SU-DHL-6 (cell line): Measurements from ENCODE around the gene AGPAT2.

Experiments used
- EZH2phosphoT487 ChIP-seq: fragments of 200-600 bp; sonication (generic), shearing (Covaris generic); conservative IDR thresholded peaks from 2 replicates; pipeline ENCODE4 v1.6.1; 2018; ENCODE audit warnings: mild to moderate bottlenecking, antibody characterized with exemption, low read length, moderate library complexity, mixed read lengths
- TF ChIP-seq, protein P1 (sequence below): fragments of 200-600 bp; sonication (generic); IDR thresholded peaks from one replicate; pipeline ENCODE4 v1.5.1; 2017; ENCODE audit warnings: antibody characterized with exemption, mild to moderate bottlenecking, low read length, moderate library complexity; ENCODE audit not compliant: insufficient read depth, poor library complexity, severe bottlenecking

- TF ChIP-seq, protein P1, sequence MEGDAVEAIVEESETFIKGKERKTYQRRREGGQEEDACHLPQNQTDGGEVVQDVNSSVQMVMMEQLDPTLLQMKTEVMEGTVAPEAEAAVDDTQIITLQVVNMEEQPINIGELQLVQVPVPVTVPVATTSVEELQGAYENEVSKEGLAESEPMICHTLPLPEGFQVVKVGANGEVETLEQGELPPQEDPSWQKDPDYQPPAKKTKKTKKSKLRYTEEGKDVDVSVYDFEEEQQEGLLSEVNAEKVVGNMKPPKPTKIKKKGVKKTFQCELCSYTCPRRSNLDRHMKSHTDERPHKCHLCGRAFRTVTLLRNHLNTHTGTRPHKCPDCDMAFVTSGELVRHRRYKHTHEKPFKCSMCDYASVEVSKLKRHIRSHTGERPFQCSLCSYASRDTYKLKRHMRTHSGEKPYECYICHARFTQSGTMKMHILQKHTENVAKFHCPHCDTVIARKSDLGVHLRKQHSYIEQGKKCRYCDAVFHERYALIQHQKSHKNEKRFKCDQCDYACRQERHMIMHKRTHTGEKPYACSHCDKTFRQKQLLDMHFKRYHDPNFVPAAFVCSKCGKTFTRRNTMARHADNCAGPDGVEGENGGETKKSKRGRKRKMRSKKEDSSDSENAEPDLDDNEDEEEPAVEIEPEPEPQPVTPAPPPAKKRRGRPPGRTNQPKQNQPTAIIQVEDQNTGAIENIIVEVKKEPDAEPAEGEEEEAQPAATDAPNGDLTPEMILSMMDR, result no peak
- TF ChIP-seq EZH2phosphoT487, result no peak
Observed at GRCh38 chr9:136695435-136695895, 8.2 kb upstream of the AGPAT2 start.
